OCI-M2 (cell line): ENCODE measurements around the gene DDN.

Source experiments
- DNase-seq: peaks from one replicate; lab custom pipeline; 2025; ENCODE audit not compliant: unreplicated experiment; lab: John Stamatoyannopoulos, UW

DDN gene

GRCh38 chr12:48999371-49000131, at the start of gene DDN:
TSS of gene DDN (minus strand) at chr12:48999375. CDS start at chr12:48999287, 88 bp downstream.
- no peak for DNase-seq

GRCh38 chr12:49048953-49049352, 49.8 kb upstream of the DDN start:
- no peak for DNase-seq

GRCh38 chr12:49046129-49046895, 47.1 kb upstream of the DDN start:
- DNase-seq, result no peak

GRCh38 chr12:49044660-49045059, 45.5 kb upstream of the DDN start:
- DNase-seq, result no peak

GRCh38 chr12:49043856-49044258, 44.7 kb upstream of the DDN start:
- DNase-seq, result no peak

- no peak for DNase-seq
Observed at GRCh38 chr12:49043241-49043640, 44.1 kb upstream of the DDN start.

- DNase-seq, result no peak
Observed at GRCh38 chr12:49041881-49042484, 42.8 kb upstream of the DDN start.

GRCh38 chr12:49041036-49041880, 42.1 kb upstream of the DDN start:
- no peak for DNase-seq

GRCh38 chr12:49040364-49040855, 41.2 kb upstream of the DDN start:
- no peak for DNase-seq

GRCh38 chr12:49039421-49040363, 40.5 kb upstream of the DDN start:
- DNase-seq, result no peak

- no peak for DNase-seq
Observed at GRCh38 chr12:49038291-49038955, 39.2 kb upstream of the DDN start.

- DNase-seq, result no peak
Observed at GRCh38 chr12:49037947-49038237, 38.7 kb upstream of the DDN start.

- DNase-seq, result no peak
Observed at GRCh38 chr12:49037111-49037946, 38.2 kb upstream of the DDN start.

GRCh38 chr12:49036029-49036428, 36.9 kb upstream of the DDN start:
- no peak for DNase-seq

GRCh38 chr12:49034286-49034622, 35.1 kb upstream of the DDN start:
- DNase-seq, result no peak

- DNase-seq, result no peak
Observed at GRCh38 chr12:49033611-49034285, 34.6 kb upstream of the DDN start.

GRCh38 chr12:49032679-49033447, 33.7 kb upstream of the DDN start:
- DNase-seq, result no peak
